GM12875 (cell line): ENCODE data around the gene RIC1.
A peak's percentile ranks its signal among the peaks of the same experiment; 100 is the strongest.
"Not testable (repeated sequence)": the region's sequence is repeated elsewhere in the genome, so short reads cannot be mapped to it uniquely, and the experiment has no call there.

Experiments used
- H3K4me3 ChIP-seq: one replicate; pipeline ENCODE4 v1.5.1; 2011; ENCODE audit warnings: low read depth, low read length, control low read depth
- CTCF ChIP-seq: IDR thresholded peaks from 2 replicates; pipeline ENCODE4 v1.5.1; 2011; ENCODE audit warnings: low read depth, mild to moderate bottlenecking, control low read depth, inconsistent platforms, low read length, moderate library complexity, borderline replicate concordance; ENCODE audit not compliant: insufficient read depth

The RIC1 gene

GRCh38 chr9:5714501-5715401 lies 85.8 kb downstream of the RIC1 start:
- peak; percentile 17; the same call in 1 of the 2 replicates for TF ChIP-seq CTCF
- no peak overlapping the region for H3K4me3 ChIP-seq

GRCh38 chr9:5715548-5716127 lies 86.7 kb downstream of the RIC1 start:
- no peak for TF ChIP-seq CTCF
- H3K4me3 ChIP-seq = no peak overlapping the region

GRCh38 chr9:5717434-5717833 lies 88.5 kb downstream of the RIC1 start:
- not testable (repeated sequence) for H3K4me3 ChIP-seq

- no peak for TF ChIP-seq CTCF
Observed at GRCh38 chr9:5718296-5719032, 89.6 kb downstream of the RIC1 start.

GRCh38 chr9:5719100-5719926 lies 90.4 kb downstream of the RIC1 start:
- H3K4me3 ChIP-seq = no peak overlapping the region
- TF ChIP-seq CTCF = no peak

More at GRCh38 chr9:5718296-5719032, 89.6 kb downstream of the RIC1 start:
- H3K4me3 ChIP-seq = no peak overlapping the region

- no peak for TF ChIP-seq CTCF
- H3K4me3 ChIP-seq = no peak overlapping the region
Observed at GRCh38 chr9:5720151-5720550, 91.2 kb downstream of the RIC1 start.
